CD4-positive, alpha-beta T cell (primary cell): Measurements from ENCODE around the gene OPRM1. TPM values are rescaled to one million over a fixed set of nuclear protein-coding genes. Genes with fewer than 3 reads are reported as not detected.

Experiments used
- ATAC-seq: fragments of 200-7000 bp; cut with Tn5 transposase; one replicate; pipeline ENCODE4 v1.10.0; 2022; ENCODE audit warnings: mild to moderate bottlenecking; ENCODE audit not compliant: poor library complexity
- CTCF ChIA-PET: fragments of 350-600 bp; sonication (Branson Sonifier 250); formaldehyde crosslinking; loops from one replicate; lab custom pipeline; 2021; ENCODE audit warnings: antibody characterized with exemption, inconsistent platforms; lab: Charles Lee
- POLR2A ChIA-PET: fragments of 350-600 bp; sonication (Branson Sonifier 250); formaldehyde crosslinking; loops from one replicate; lab custom pipeline; 2021; ENCODE audit warnings: antibody characterized with exemption, inconsistent platforms; lab: Charles Lee
- DNase-seq, 14 experiments: peaks; one replicate each; pipeline ENCODE4 v3.0.0-alpha.2; 2013 to 2020; ENCODE audit warnings: mixed read lengths in 2 of 14
- H3K27ac ChIP-seq, 2 donors: one replicate each; pipeline versions ENCODE4 v1.5.1 to v1.7.0; 2013; ENCODE audit warnings: low read length in 2 of 2, low read depth in 1 of 2, mild to moderate bottlenecking in 1 of 2
- H3K27me3 ChIP-seq, 2 experiments: 1 replicate in 1 of 2; 2 replicates in 1 of 2; pipeline versions ENCODE4 v1.6.1 to v1.7.0; 2013; ENCODE audit warnings: low read length in 2 of 2, control low read depth in 1 of 2, mild to moderate bottlenecking in 1 of 2, moderate library complexity in 1 of 2; ENCODE audit not compliant: insufficient read depth in 2 of 2, control insufficient read depth in 1 of 2
- H3K36me3 ChIP-seq: one replicate; pipeline ENCODE4 v1.6.1; 2013; ENCODE audit warnings: low read length, control low read depth; ENCODE audit not compliant: insufficient read depth
- H3K4me1 ChIP-seq: one replicate; pipeline ENCODE4 v1.6.1; 2013; ENCODE audit warnings: low read length, control low read depth; ENCODE audit not compliant: insufficient read depth
- H3K4me3 ChIP-seq: one replicate; pipeline ENCODE4 v1.5.1; 2013; ENCODE audit warnings: mild to moderate bottlenecking, low read length, moderate library complexity
- H3K9me3 ChIP-seq, 2 experiments: 1 replicate in 1 of 2; 2 replicates in 1 of 2; pipeline versions ENCODE4 v1.6.1 to v1.7.0; 2013; ENCODE audit warnings: low read length in 2 of 2, mild to moderate bottlenecking in 2 of 2, control low read depth in 1 of 2, moderate library complexity in 1 of 2; ENCODE audit not compliant: control insufficient read depth in 1 of 2, insufficient read depth in 1 of 2
- H3K27ac Mint-ChIP-seq: one replicate; pipeline ENCODE4 v1.8.0; 2020; ENCODE audit warnings: mixed read lengths
- H3K27me3 Mint-ChIP-seq: one replicate; pipeline ENCODE4 v1.8.0; 2021; ENCODE audit warnings: mixed read lengths
- H3K36me3 Mint-ChIP-seq: one replicate; pipeline ENCODE4 v1.8.0; 2021; ENCODE audit warnings: low read depth, mixed read lengths
- H3K4me1 Mint-ChIP-seq: one replicate; pipeline ENCODE4 v1.8.0; 2021; ENCODE audit warnings: low read depth, mixed read lengths
- H3K4me3 Mint-ChIP-seq: one replicate; pipeline ENCODE4 v1.8.0; 2020; ENCODE audit warnings: mild to moderate bottlenecking, mixed read lengths
- H3K9me3 Mint-ChIP-seq: one replicate; pipeline ENCODE4 v1.8.0; 2020; ENCODE audit warnings: mixed read lengths
- CTCF ChIP-seq: fragments of 200-600 bp; IDR thresholded peaks from one replicate; pipeline ENCODE4 v1.8.0; 2022; ENCODE audit warnings: antibody characterized with exemption, mild to moderate bottlenecking
- intact Hi-C, 2 experiments: fragments of 100-400 bp; cut with DNase I in 1 of 2; cut with micrococcal nuclease in 1 of 2; formaldehyde crosslinking; loops; one replicate each; pipeline versions ENCODE4 v1.15.1 to v1.9.0; 2023 to 2025; cut with DNase I, micrococcal nuclease
- total RNA-seq, 174 experiments: library from RNA in 2 of 174; stranded (reverse) in 2 of 174; gene quantifications; one replicate each; pipeline ENCODE4 v1.2.3 and lab custom pipeline; 2021 to 2026

The OPRM1 gene
- total RNA-seq, 2 experiments from 2014 or later, result not detected

GRCh38 chr6:154289818-154290508 is 250.9 kb downstream of the OPRM1 start:
- Histone ChIP-seq H3K4me3 (no peak overlapping the region), H3K36me3 (no peaks in the 10 kb centered on the region), H3K27ac (no peak overlapping the region), H3K4me1 (no peaks in the 10 kb centered on the region), H3K27me3 (no peaks in the 10 kb centered on the region), H3K9me3 (no peaks in the 10 kb centered on the region)
- Mint-ChIP-seq H3K27ac (no peak overlapping the region), H3K9me3 (peaks cover 2% of the 10 kb centered on the region), H3K27me3 (no peaks in the 10 kb centered on the region), H3K36me3 (no peaks in the 10 kb centered on the region), H3K4me3 (no peak overlapping the region), H3K4me1 (no peaks in the 10 kb centered on the region)
- intact Hi-C loops, result loop anchor here in 1 of 2 experiments (10.0 kb wide), 1 partner anchor 385 kb away; no protein-coding TSS in a partner anchor
- DNase-seq (no peak), ATAC-seq (no peak)
- ChIA-PET CTCF (no interaction called here), POLR2A (no interaction called here)
- no peak for TF ChIP-seq CTCF

GRCh38 chr6:154292066-154292465 is 253.0 kb downstream of the OPRM1 start:
- no peak for TF ChIP-seq CTCF
- no peaks in the 10 kb centered on the region for H3K36me3 ChIP-seq
- Mint-ChIP-seq H3K9me3 (peaks cover 2% of the 10 kb centered on the region), H3K27ac (no peak overlapping the region), H3K4me1 (no peaks in the 10 kb centered on the region), H3K27me3 (no peaks in the 10 kb centered on the region), H3K36me3 (no peaks in the 10 kb centered on the region), H3K4me3 (no peak overlapping the region)
- ChIA-PET POLR2A (no interaction called here), CTCF (no interaction called here)
- no peaks in the 10 kb centered on the region for H3K27me3 ChIP-seq
- no peaks in the 10 kb centered on the region for H3K4me1 ChIP-seq
- intact Hi-C loops, result no loop called here
- no peak for ATAC-seq
- DNase-seq, result no peak
- H3K27ac ChIP-seq, result no peak overlapping the region
- no peaks in the 10 kb centered on the region for H3K9me3 ChIP-seq
- H3K4me3 ChIP-seq, result no peak overlapping the region

- Histone ChIP-seq H3K27ac (no peak overlapping the region), H3K27me3 (no peaks in the 10 kb centered on the region), H3K9me3 (no peaks in the 10 kb centered on the region), H3K4me3 (no peak overlapping the region), H3K4me1 (no peaks in the 10 kb centered on the region), H3K36me3 (no peaks in the 10 kb centered on the region)
- peaks cover 2% of the 10 kb centered on the region for H3K9me3 Mint-ChIP-seq
- CTCF ChIA-PET, result interaction anchor here (0.6 kb wide), 1 partner anchor 963 kb away, joined by 3 read pairs; no protein-coding TSS in a partner anchor
- H3K27ac Mint-ChIP-seq, result no peak overlapping the region
- no peaks in the 10 kb centered on the region for H3K36me3 Mint-ChIP-seq
- DNase-seq, result no peak
- H3K27me3 Mint-ChIP-seq, result no peaks in the 10 kb centered on the region
- ATAC-seq, result no peak
- POLR2A ChIA-PET, result no interaction called here
- H3K4me3 Mint-ChIP-seq, result no peak overlapping the region
- intact Hi-C loops, result no loop called here
- TF ChIP-seq CTCF, result no peak
- no peaks in the 10 kb centered on the region for H3K4me1 Mint-ChIP-seq
These were observed 253.9 kb downstream of the OPRM1 start for GRCh38 chr6:154292855-154293519.
